ENCODE results near the gene PXDC1. TPM values are rescaled to one million over a fixed set of nuclear protein-coding genes. Genes with fewer than 3 reads are reported as not detected.

Gene PXDC1
- total RNA-seq (2021; ENCODE audit: unreplicated experiment) (6.3 TPM), Bru-seq, nascent RNA (percentile 49 among the genes with signal in this experiment), BruChase-seq, experiment 1, labeled RNA remaining after a 6-hour chase (percentile 48 among the genes with signal in this experiment), BruChase-seq, experiment 2, labeled RNA remaining after a 2-hour chase (percentile 49 among the genes with signal in this experiment)
- polyA plus RNA-seq (2012): 7.5 and 8.1 TPM in 2 replicates
- long read RNA-seq, transcript PXDC1-202 (5 exons, 2,190 nt): major isoform, 13 of 21 reads
- long read RNA-seq, partial matches to known transcripts: 4 of 21 reads
- long read RNA-seq, other reads (novel, unspliced or antisense): 4 of 21 reads

- Histone ChIP-seq H2AFZ (ENCODE audit: low read depth, low read length, poor library complexity, severe bottlenecking) (peak within 1 kb of the TSS; percentile 61), H3K27me3 (ENCODE audit: insufficient read depth, low read length) (no peaks in the 10 kb centered on the region), H3K9ac (ENCODE audit: low read length) (peak within 1 kb of the TSS; percentile 68), H3K4me2 (ENCODE audit: low read length) (peak within 1 kb of the TSS; percentile 95), H3K9me2 (ENCODE audit: insufficient read depth) (no peaks in the 10 kb centered on the region), H3K4me3 (replicated peaks in 1 of 2; ENCODE audit: low read depth in 1 of 2, low read length in 2 of 2) (peak within 1 kb of the TSS; percentile 47 to 65), H3K27ac (ENCODE audit: low read depth, low read length) (peak within 1 kb of the TSS; percentile 46; the same call in 1 of the 2 replicates), H3K9me3 (ENCODE audit: control insufficient read depth in 1 of 2, insufficient read depth in 1 of 2, low read depth in 1 of 2, low read length in 2 of 2) (no peaks in the 10 kb centered on the region), H4K20me1 (ENCODE audit: insufficient read depth) (no peaks in the 10 kb centered on the region), H3K79me2 (ENCODE audit: insufficient read depth, low read length) (peaks cover 11% of the 10 kb centered on the region; the same call in 1 of the 2 replicates), H3K36me3 (ENCODE audit: control insufficient read depth in 1 of 2, insufficient read depth in 2 of 2, low read length in 2 of 2) (no peaks in the 10 kb centered on the region), H3K4me1 (ENCODE audit: control insufficient read depth in 1 of 2, insufficient read depth in 2 of 2, low read length in 2 of 2) (peaks cover 12 to 50% of the 10 kb centered on the region in 2 experiments; a peak in 3 of 4 replicates)
- ChIA-PET POLR2A (no interaction called here), CTCF (interaction anchor here (3.0 kb wide), 1 partner anchor 75 kb away, joined by 12 read pairs; no protein-coding TSS in a partner anchor), RAD21 (ENCODE audit: low non-redundant PET in 1 of 2, low total read pairs in 2 of 2, uncharacterized antibody in 2 of 2, unreplicated experiment in 2 of 2) (no interaction called here)
- intact Hi-C loops (cut with micrococcal nuclease): no loop called here
- no TSS peak for BruUV-seq (replicated peaks)
- TF ChIP-seq EZH2phosphoT487 (IDR thresholded peaks at IDR 0.05; ENCODE audit: borderline replicate concordance) (no peak), MAX (IDR thresholded peaks at IDR 0.05) (peak; percentile 42; the same call in 1 of the 2 replicates)
- ATAC-seq (peak; percentile 23), DNase-seq (ENCODE audit: low read depth, low spot score) (no peak)
Observed at GRCh38 chr6:3751077-3751729, at the start of gene PXDC1. Gene PXDC1 (minus strand): TSS chr6:3751713. CDS start chr6:3751531, 182 bp downstream.

DNA sequence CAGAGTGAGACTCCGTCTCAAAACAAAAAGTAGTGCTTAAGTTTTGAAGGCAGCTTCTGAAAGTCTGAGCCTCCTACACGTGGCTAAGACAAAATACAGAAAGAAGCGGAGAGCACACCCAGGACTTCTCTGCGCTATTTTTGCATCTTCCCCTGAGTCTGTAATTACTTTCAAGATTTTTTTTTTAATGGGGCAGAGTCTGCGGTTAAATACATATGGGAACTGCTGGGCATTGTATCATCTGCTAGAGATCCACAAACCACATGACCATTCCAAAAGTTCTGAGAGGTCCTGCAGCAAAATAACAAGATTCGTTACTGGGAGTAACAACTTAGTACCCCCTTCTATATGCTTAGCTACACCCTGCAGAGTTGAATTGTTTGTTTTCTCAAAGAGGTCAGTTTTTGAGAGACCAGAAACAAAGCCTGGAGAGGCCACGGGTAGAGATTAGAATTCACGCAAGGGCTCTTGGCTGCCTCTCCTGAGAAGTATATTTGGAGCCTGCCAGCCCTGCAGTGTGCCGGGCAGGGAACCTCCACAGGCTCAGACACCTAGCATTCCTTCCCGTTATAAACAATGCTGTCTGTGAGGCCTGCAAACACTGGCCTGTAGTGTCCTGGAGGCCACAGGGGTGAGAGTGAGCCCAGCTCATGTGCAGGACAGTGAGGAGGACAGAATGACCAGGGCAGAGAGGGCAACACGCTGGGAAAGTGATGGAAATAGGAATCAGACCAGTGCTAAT lies 49.5 kb upstream of the PXDC1 start:
- Histone ChIP-seq H3K4me1 (ENCODE audit: control insufficient read depth in 1 of 2, insufficient read depth in 2 of 2, low read length in 2 of 2) (peaks cover 18 to 41% of the 10 kb centered on the region in 2 experiments), H3K9me3 (ENCODE audit: control insufficient read depth in 1 of 2, insufficient read depth in 1 of 2, low read depth in 1 of 2, low read length in 2 of 2) (no peaks in the 10 kb centered on the region), H3K4me3 (replicated peaks in 1 of 2; ENCODE audit: low read depth in 1 of 2, low read length in 2 of 2) (no peak overlapping the region), H2AFZ (ENCODE audit: low read depth, low read length, poor library complexity, severe bottlenecking) (no peak overlapping the region), H3K9me2 (ENCODE audit: insufficient read depth) (no peaks in the 10 kb centered on the region), H3K27me3 (ENCODE audit: insufficient read depth, low read length) (no peaks in the 10 kb centered on the region), H3K79me2 (ENCODE audit: insufficient read depth, low read length) (no peaks in the 10 kb centered on the region), H3K36me3 (ENCODE audit: control insufficient read depth in 1 of 2, insufficient read depth in 2 of 2, low read length in 2 of 2) (no peaks in the 10 kb centered on the region), H4K20me1 (ENCODE audit: insufficient read depth) (no peaks in the 10 kb centered on the region), H3K27ac (ENCODE audit: low read depth, low read length) (no peak overlapping the region), H3K9ac (ENCODE audit: low read length) (no peak overlapping the region), H3K4me2 (ENCODE audit: low read length) (no peak overlapping the region)
- ChIA-PET RAD21 (ENCODE audit: low non-redundant PET in 1 of 2, low total read pairs in 2 of 2, uncharacterized antibody in 2 of 2, unreplicated experiment in 2 of 2) (no interaction called here), POLR2A (no interaction called here), CTCF (no interaction called here)
- intact Hi-C loops (cut with micrococcal nuclease): no loop called here
- TF ChIP-seq SP1 (IDR thresholded peaks at IDR 0.05; ENCODE audit: low read depth) (no peak), RAD21 (IDR thresholded peaks at IDR 0.05; ENCODE audit: low read depth) (no peak), JUND (IDR thresholded peaks at IDR 0.05) (no peak), POLR2A (IDR thresholded peaks at IDR 0.05; ENCODE audit: borderline replicate concordance, extremely low read depth, insufficient read depth, insufficient read length) (no peak), YY1 (IDR thresholded peaks at IDR 0.05; ENCODE audit: extremely low read depth, insufficient replicate concordance, low read depth, low read length) (no peak), ZNF274 (IDR thresholded peaks at IDR 0.05; ENCODE audit: low read depth, low read length) (no peak), CEBPB (IDR thresholded peaks at IDR 0.05; ENCODE audit: low read depth) (no peak), SRF (IDR thresholded peaks at IDR 0.05; ENCODE audit: low read depth) (no peak)
- TF ChIP-seq, protein P1, sequence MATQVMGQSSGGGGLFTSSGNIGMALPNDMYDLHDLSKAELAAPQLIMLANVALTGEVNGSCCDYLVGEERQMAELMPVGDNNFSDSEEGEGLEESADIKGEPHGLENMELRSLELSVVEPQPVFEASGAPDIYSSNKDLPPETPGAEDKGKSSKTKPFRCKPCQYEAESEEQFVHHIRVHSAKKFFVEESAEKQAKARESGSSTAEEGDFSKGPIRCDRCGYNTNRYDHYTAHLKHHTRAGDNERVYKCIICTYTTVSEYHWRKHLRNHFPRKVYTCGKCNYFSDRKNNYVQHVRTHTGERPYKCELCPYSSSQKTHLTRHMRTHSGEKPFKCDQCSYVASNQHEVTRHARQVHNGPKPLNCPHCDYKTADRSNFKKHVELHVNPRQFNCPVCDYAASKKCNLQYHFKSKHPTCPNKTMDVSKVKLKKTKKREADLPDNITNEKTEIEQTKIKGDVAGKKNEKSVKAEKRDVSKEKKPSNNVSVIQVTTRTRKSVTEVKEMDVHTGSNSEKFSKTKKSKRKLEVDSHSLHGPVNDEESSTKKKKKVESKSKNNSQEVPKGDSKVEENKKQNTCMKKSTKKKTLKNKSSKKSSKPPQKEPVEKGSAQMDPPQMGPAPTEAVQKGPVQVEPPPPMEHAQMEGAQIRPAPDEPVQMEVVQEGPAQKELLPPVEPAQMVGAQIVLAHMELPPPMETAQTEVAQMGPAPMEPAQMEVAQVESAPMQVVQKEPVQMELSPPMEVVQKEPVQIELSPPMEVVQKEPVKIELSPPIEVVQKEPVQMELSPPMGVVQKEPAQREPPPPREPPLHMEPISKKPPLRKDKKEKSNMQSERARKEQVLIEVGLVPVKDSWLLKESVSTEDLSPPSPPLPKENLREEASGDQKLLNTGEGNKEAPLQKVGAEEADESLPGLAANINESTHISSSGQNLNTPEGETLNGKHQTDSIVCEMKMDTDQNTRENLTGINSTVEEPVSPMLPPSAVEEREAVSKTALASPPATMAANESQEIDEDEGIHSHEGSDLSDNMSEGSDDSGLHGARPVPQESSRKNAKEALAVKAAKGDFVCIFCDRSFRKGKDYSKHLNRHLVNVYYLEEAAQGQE (IDR thresholded peaks at IDR 0.05; ENCODE audit: low read depth): no peak
- ATAC-seq (no peak), DNase-seq (ENCODE audit: low read depth, low spot score) (no peak)
- BruUV-seq (replicated peaks): no TSS peak
